Large intestine (tissue), 12 donors: ENCODE results near the gene NUDT17. TPM values are rescaled to one million over a fixed set of nuclear protein-coding genes. Genes with fewer than 3 reads are reported as not detected.
"Not testable (repeated sequence)": the region's sequence is repeated elsewhere in the genome, so short reads cannot be mapped to it uniquely, and the experiment has no call there.

Experiments
- DNase-seq, 2 donors: peaks; one replicate each; pipeline versions ENCODE4 v3.0.0 to v3.0.0-alpha.2; 2013
- H3K27ac ChIP-seq: one replicate; pipeline ENCODE4 v1.5.1; 2013; ENCODE audit warnings: low read length
- H3K27me3 ChIP-seq: 2 replicates; pipeline ENCODE4 v1.6.1; 2013; ENCODE audit warnings: low read length; ENCODE audit not compliant: control insufficient read depth, insufficient read depth
- H3K36me3 ChIP-seq: 2 replicates; pipeline ENCODE4 v1.6.1; 2013; ENCODE audit warnings: low read length; ENCODE audit not compliant: control insufficient read depth, insufficient read depth
- H3K4me1 ChIP-seq: one replicate; pipeline ENCODE4 v1.6.1; 2013; ENCODE audit warnings: low read length; ENCODE audit not compliant: control insufficient read depth, insufficient read depth
- H3K4me3 ChIP-seq: one replicate; pipeline ENCODE4 v1.5.1; 2013; ENCODE audit warnings: low read length
- H3K9me3 ChIP-seq: one replicate; pipeline ENCODE4 v1.6.1; 2013; ENCODE audit warnings: mild to moderate bottlenecking, low read depth, low read length, moderate library complexity; ENCODE audit not compliant: control insufficient read depth
- WGBS: methylation state at CpG from one replicate; pipeline ENCODE4 v1.1.5; 2013; ENCODE audit warnings: low lambda C conversion rate; ENCODE audit not compliant: insufficient coverage; 5-methylcytosine and 5-hydroxymethylcytosine counted together
- long read RNA-seq, 11 donors: transcript quantifications; one replicate each; lab custom pipeline, GENCODE V29; 2026
- polyA plus RNA-seq: library from polyadenylated mRNA; unstranded; fragments of 120-200 nt; gene quantifications from one replicate; pipeline ENCODE4 v1.2.1, GENCODE V29; 2013

The NUDT17 gene
- 5.1 TPM for polyA plus RNA-seq
- long read RNA-seq, donor 1 = 0 reads
- long read RNA-seq, donor 2, partial matches to known transcripts = 0 of 1 reads
- long read RNA-seq, donor 2, other reads (novel, unspliced or antisense) = 0 of 1 reads
- long read RNA-seq, donor 3 = 0 reads
- long read RNA-seq, donor 4 = 0 reads
- long read RNA-seq, donor 5 = 0 reads
- long read RNA-seq, donor 6 = 0 reads
- long read RNA-seq, donor 7, partial matches to known transcripts = 7 of 8 reads
- long read RNA-seq, donor 7, other reads (novel, unspliced or antisense) = 0 of 8 reads
- long read RNA-seq, donor 8 = 0 reads
- long read RNA-seq, donor 9 = 0 reads
- long read RNA-seq, donor 10, partial matches to known transcripts = 0 of 1 reads
- long read RNA-seq, donor 10, other reads (novel, unspliced or antisense) = 0 of 1 reads
- long read RNA-seq, donor 11 = 0 reads

- Histone ChIP-seq H3K27ac (peak within 1 kb of the TSS; percentile 19), H3K4me1 (no peaks in the 10 kb centered on the region), H3K36me3 (peaks cover 55% of the 10 kb centered on the region), H3K27me3 (no peaks in the 10 kb centered on the region), H3K9me3 (no peaks in the 10 kb centered on the region), H3K4me3 (peak within 1 kb of the TSS; percentile 64)
- WGBS = no CpG with 5 or more reads among the region's 50 CpGs
- DNase-seq = peak; percentile 70 to 81
Measured at GRCh38 chr1:145845514-145846161, at the start of gene NUDT17. NUDT17 (plus strand) TSS chr1:145845630; CDS start chr1:145845641, 11 bp downstream.

GRCh38 chr1:145796753-145797152, 48.7 kb upstream of the NUDT17 start:
- no peaks in the 10 kb centered on the region for H3K27me3 ChIP-seq
- H3K36me3 ChIP-seq = peaks cover 2% of the 10 kb centered on the region
- no peaks in the 10 kb centered on the region for H3K4me1 ChIP-seq
- peaks cover 6% of the 10 kb centered on the region for H3K9me3 ChIP-seq
- DNase-seq = no peak
- no peak overlapping the region for H3K27ac ChIP-seq
- WGBS = no CpG with 5 or more reads among the region's 1 CpG
- H3K4me3 ChIP-seq = no peak overlapping the region

- no CpG with 5 or more reads among the region's 2 CpGs for WGBS
- no peak for DNase-seq
- no peaks in the 10 kb centered on the region for H3K27me3 ChIP-seq
- peaks cover 6% of the 10 kb centered on the region for H3K9me3 ChIP-seq
- no peaks in the 10 kb centered on the region for H3K36me3 ChIP-seq
- H3K4me1 ChIP-seq = no peaks in the 10 kb centered on the region
- H3K4me3 ChIP-seq = no peak overlapping the region
- H3K27ac ChIP-seq = no peak overlapping the region
Measured at GRCh38 chr1:145799806-145800205, 45.6 kb upstream of the NUDT17 start.

- no peaks in the 10 kb centered on the region for H3K9me3 ChIP-seq
- H3K4me1 ChIP-seq = no peaks in the 10 kb centered on the region
- no peak for DNase-seq
- H3K4me3 ChIP-seq = no peak overlapping the region
- H3K36me3 ChIP-seq = peaks cover 4% of the 10 kb centered on the region
- H3K27ac ChIP-seq = no peak overlapping the region
- 80% methylated on average over 1 of the region's 3 CpGs for WGBS
- no peaks in the 10 kb centered on the region for H3K27me3 ChIP-seq
Measured at GRCh38 chr1:145804235-145805045, 41.0 kb upstream of the NUDT17 start.

- DNase-seq = no peak
- Histone ChIP-seq H3K27me3 (no peaks in the 10 kb centered on the region), H3K4me3 (no peak overlapping the region), H3K4me1 (no peaks in the 10 kb centered on the region), H3K27ac (no peak overlapping the region), H3K9me3 (no peaks in the 10 kb centered on the region), H3K36me3 (peaks cover 4% of the 10 kb centered on the region)
- no CpG with 5 or more reads among the region's 1 CpG for WGBS
Measured at GRCh38 chr1:145805057-145805456, 40.4 kb upstream of the NUDT17 start.

GRCh38 chr1:145806408-145806807, 39.0 kb upstream of the NUDT17 start:
- WGBS = no CpG with 5 or more reads among the region's 4 CpGs
- H3K4me1 ChIP-seq = no peaks in the 10 kb centered on the region

GRCh38 chr1:145806844-145807243, 38.6 kb upstream of the NUDT17 start:
- no peak for DNase-seq
- H3K9me3 ChIP-seq = no peaks in the 10 kb centered on the region

More at GRCh38 chr1:145806408-145806807, 39.0 kb upstream of the NUDT17 start:
- Histone ChIP-seq H3K4me3 (no peak overlapping the region), H3K27me3 (no peaks in the 10 kb centered on the region), H3K36me3 (peaks cover 4% of the 10 kb centered on the region), H3K9me3 (no peaks in the 10 kb centered on the region), H3K27ac (no peak overlapping the region)
- DNase-seq = no peak

GRCh38 chr1:145812977-145813810, 32.2 kb upstream of the NUDT17 start:
- H3K4me3 ChIP-seq, H3K4me1 ChIP-seq, DNase-seq, H3K27me3 ChIP-seq, H3K9me3 ChIP-seq, H3K36me3 ChIP-seq, H3K27ac ChIP-seq: not testable (repeated sequence)
- no CpG with 5 or more reads among the region's 6 CpGs for WGBS

More at GRCh38 chr1:145806844-145807243, 38.6 kb upstream of the NUDT17 start:
- Histone ChIP-seq H3K4me3 (no peak overlapping the region), H3K4me1 (no peaks in the 10 kb centered on the region), H3K27me3 (no peaks in the 10 kb centered on the region), H3K27ac (no peak overlapping the region), H3K36me3 (peaks cover 4% of the 10 kb centered on the region)
- WGBS = 100% methylated on average over 5 of the region's 7 CpGs

GRCh38 chr1:145818095-145818494, 27.3 kb upstream of the NUDT17 start:
- not testable (repeated sequence) for H3K4me3 ChIP-seq, DNase-seq, H3K9me3 ChIP-seq, H3K36me3 ChIP-seq, H3K4me1 ChIP-seq, H3K27me3 ChIP-seq, H3K27ac ChIP-seq
- WGBS = no CpG with 5 or more reads among the region's 6 CpGs
